ENCODE measurements around the gene HBE1.

HBE1 gene

DNA sequence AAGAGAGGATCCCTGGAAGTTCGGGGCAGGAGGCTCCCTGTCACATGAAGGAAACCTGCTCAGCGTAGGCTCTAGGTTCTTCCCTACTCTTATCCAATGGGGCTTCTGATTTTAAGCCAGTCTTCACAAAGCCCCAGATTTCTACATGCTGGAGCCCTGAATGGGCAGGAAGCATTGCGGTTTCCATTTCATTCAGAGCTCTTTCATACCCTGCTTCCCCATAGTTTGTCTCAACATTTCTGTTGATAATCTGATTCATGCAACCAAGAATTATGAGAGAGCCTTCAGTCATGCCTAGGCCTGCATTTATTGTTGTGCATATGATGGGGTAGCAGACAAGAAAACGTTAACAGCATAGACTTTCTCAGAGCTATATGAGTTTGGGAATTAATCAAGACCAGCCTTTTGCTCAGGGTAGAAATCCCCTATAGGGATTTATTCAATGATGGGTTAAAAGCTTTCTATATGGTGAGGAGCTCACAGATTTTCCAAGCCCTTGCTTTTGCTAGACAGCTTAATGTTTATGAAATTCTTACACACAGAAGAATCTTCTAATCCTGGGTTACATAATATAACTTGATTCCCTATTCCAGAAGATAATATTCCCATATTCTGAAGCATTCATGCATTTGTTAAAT lies 16.1 kb upstream of the HBE1 start:
- H3K27ac ChIP-seq (ENCODE audit: poor library complexity, severe bottlenecking) = peak overlapping the region; percentile 79
- TF ChIP-seq CTCF (IDR thresholded peaks at IDR 0.05; ENCODE audit: poor library complexity, severe bottlenecking) = no peak
- DNase-seq (ENCODE audit: low spot score) (no peak), ATAC-seq (ENCODE audit: low read depth) (peak; percentile 95)
- no peak overlapping the region for H3K4me3 ChIP-seq (ENCODE audit: severe bottlenecking)
- H3K27me3 ChIP-seq (ENCODE audit: insufficient read depth, poor library complexity, severe bottlenecking) = no peaks in the 10 kb centered on the region
- H3K36me3 ChIP-seq (ENCODE audit: low read depth) = no peaks in the 10 kb centered on the region
- peaks cover 21% of the 10 kb centered on the region for H3K4me1 ChIP-seq (ENCODE audit: insufficient read depth, poor library complexity, severe bottlenecking)
- H3K9me3 ChIP-seq (ENCODE audit: severe bottlenecking) = no peaks in the 10 kb centered on the region

- Histone ChIP-seq H3K9me3 (ENCODE audit: severe bottlenecking) (no peaks in the 10 kb centered on the region), H3K4me3 (ENCODE audit: severe bottlenecking) (no peak overlapping the region), H3K36me3 (ENCODE audit: low read depth) (no peaks in the 10 kb centered on the region), H3K27ac (ENCODE audit: poor library complexity, severe bottlenecking) (peak overlapping the region; percentile 79), H3K4me1 (ENCODE audit: insufficient read depth, poor library complexity, severe bottlenecking) (peaks cover 31% of the 10 kb centered on the region), H3K27me3 (ENCODE audit: insufficient read depth, poor library complexity, severe bottlenecking) (no peaks in the 10 kb centered on the region)
- ATAC-seq (ENCODE audit: low read depth) (no peak), DNase-seq (ENCODE audit: low spot score) (no peak)
- no peak for TF ChIP-seq CTCF (IDR thresholded peaks at IDR 0.05; ENCODE audit: poor library complexity, severe bottlenecking)
These were observed 14.9 kb upstream of the HBE1 start for GRCh38 chr11:5284637-5285036.

DNA sequence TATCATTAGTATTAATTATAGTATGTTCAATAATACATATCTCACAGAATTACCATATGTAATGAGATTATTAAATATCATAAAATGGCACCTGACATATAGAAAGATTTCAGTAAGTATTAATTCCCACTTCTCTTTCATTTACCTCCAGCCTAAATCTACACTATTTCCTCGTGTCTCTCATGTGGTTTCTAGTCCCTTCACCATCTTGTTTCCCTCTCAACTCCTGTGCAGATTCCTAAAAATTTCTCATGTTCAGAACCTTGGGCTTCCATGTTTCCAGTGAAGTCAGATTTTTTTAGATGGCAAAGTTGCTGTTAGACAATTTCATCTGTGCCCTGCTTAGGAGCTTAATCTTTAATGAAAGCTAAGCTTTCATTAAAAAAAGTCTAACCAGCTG lies 14.1 kb upstream of the HBE1 start:
- no peaks in the 10 kb centered on the region for H3K36me3 ChIP-seq (ENCODE audit: low read depth)
- H3K4me3 ChIP-seq (ENCODE audit: severe bottlenecking) = no peak overlapping the region
- no peak for ATAC-seq (ENCODE audit: low read depth)
- no peaks in the 10 kb centered on the region for H3K9me3 ChIP-seq (ENCODE audit: severe bottlenecking)
- DNase-seq (ENCODE audit: low spot score) = no peak
- H3K27ac ChIP-seq (ENCODE audit: poor library complexity, severe bottlenecking) = no peak overlapping the region
- TF ChIP-seq CTCF (IDR thresholded peaks at IDR 0.05; ENCODE audit: poor library complexity, severe bottlenecking) = no peak
- peaks cover 33% of the 10 kb centered on the region for H3K4me1 ChIP-seq (ENCODE audit: insufficient read depth, poor library complexity, severe bottlenecking)
- H3K27me3 ChIP-seq (ENCODE audit: insufficient read depth, poor library complexity, severe bottlenecking) = no peaks in the 10 kb centered on the region

DNA sequence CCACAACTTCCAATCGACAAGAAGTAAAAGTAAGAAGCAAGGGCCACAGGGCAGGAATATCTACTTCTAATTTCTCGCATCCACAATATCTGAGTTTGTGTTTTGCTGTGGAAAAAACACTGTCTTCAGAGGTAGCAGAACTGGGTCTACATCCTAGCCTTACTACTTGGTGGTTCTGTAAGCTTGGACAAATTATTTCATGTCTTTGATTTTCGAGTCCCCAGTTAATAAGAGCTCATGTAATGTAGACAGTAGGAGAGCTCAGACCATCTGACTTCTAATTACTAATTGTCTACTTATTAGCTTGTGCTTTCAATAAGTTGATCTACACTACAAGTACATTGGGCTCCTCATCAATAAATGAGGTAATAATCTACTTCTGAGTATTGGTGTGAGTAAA lies 13.3 kb upstream of the HBE1 start:
- ATAC-seq (ENCODE audit: low read depth) (no peak), DNase-seq (ENCODE audit: low spot score) (no peak)
- H3K36me3 ChIP-seq (ENCODE audit: low read depth) = no peaks in the 10 kb centered on the region
- no peak overlapping the region for H3K27ac ChIP-seq (ENCODE audit: poor library complexity, severe bottlenecking)
- H3K27me3 ChIP-seq (ENCODE audit: insufficient read depth, poor library complexity, severe bottlenecking) = no peaks in the 10 kb centered on the region
- no peak overlapping the region for H3K4me3 ChIP-seq (ENCODE audit: severe bottlenecking)
- no peak for TF ChIP-seq CTCF (IDR thresholded peaks at IDR 0.05; ENCODE audit: poor library complexity, severe bottlenecking)
- peaks cover 33% of the 10 kb centered on the region for H3K4me1 ChIP-seq (ENCODE audit: insufficient read depth, poor library complexity, severe bottlenecking)
- H3K9me3 ChIP-seq (ENCODE audit: severe bottlenecking) = no peaks in the 10 kb centered on the region

- ATAC-seq (ENCODE audit: low read depth) = no peak
- TF ChIP-seq CTCF (IDR thresholded peaks at IDR 0.05; ENCODE audit: poor library complexity, severe bottlenecking) = no peak
- H3K9me3 ChIP-seq (ENCODE audit: severe bottlenecking) = no peaks in the 10 kb centered on the region
- no peak for DNase-seq (ENCODE audit: low spot score)
- H3K4me3 ChIP-seq (ENCODE audit: severe bottlenecking) = no peak overlapping the region
- peaks cover 33% of the 10 kb centered on the region for H3K4me1 ChIP-seq (ENCODE audit: insufficient read depth, poor library complexity, severe bottlenecking)
- no peaks in the 10 kb centered on the region for H3K36me3 ChIP-seq (ENCODE audit: low read depth)
- H3K27ac ChIP-seq (ENCODE audit: poor library complexity, severe bottlenecking) = no peak overlapping the region
- H3K27me3 ChIP-seq (ENCODE audit: insufficient read depth, poor library complexity, severe bottlenecking) = no peaks in the 10 kb centered on the region
These were observed 12.9 kb upstream of the HBE1 start for GRCh38 chr11:5282628-5283027.
